T-cell (primary cell): Measurements from ENCODE around the gene COPZ2. TPM values are rescaled to one million over a fixed set of nuclear protein-coding genes. Genes with fewer than 3 reads are reported as not detected.

Experiments used
- ATAC-seq, 4 experiments: fragments of 200-7000 bp in 3 of 4; fragments of 150-1000 bp in 1 of 4; cut with Tn5 transposase; replicated peaks in 1 of 4; 1 replicate in 3 of 4; 2 replicates in 1 of 4; pipeline ENCODE4 v1.10.0; 2021; ENCODE audit warnings: moderate library complexity in 3 of 4, mild to moderate bottlenecking in 2 of 4, moderate number of reproducible peaks in 1 of 4
- CTCF ChIA-PET, 2 donors: fragments of 300-600 bp; sonication (Branson Sonifier 250); formaldehyde crosslinking; loops; one replicate each; lab custom pipeline; 2022; ENCODE audit warnings: antibody characterized with exemption in 2 of 2; lab: Charles Lee
- POLR2A ChIA-PET, 2 donors: fragments of 300-600 bp; sonication (Branson Sonifier 250); formaldehyde crosslinking; loops; one replicate each; lab custom pipeline; 2022; ENCODE audit warnings: antibody characterized with exemption in 2 of 2; lab: Charles Lee
- DNase-seq, 35 experiments: peaks; one replicate each; pipeline versions ENCODE4 v3.0.0 to v3.0.0-alpha.2; 2013 to 2023
- H3K27ac ChIP-seq: one replicate; pipeline ENCODE4 v1.5.1; 2013; ENCODE audit warnings: low read length
- H3K27me3 ChIP-seq, 2 experiments: replicated peaks in 1 of 2; 1 replicate in 1 of 2; 2 replicates in 1 of 2; pipeline versions ENCODE4 v1.6.1 to v1.7.0; 2013; ENCODE audit warnings: low read length in 1 of 2, mixed read lengths in 1 of 2; ENCODE audit not compliant: control insufficient read depth in 2 of 2, insufficient read depth in 2 of 2; ENCODE audit errors: extremely low read depth in 1 of 2
- H3K36me3 ChIP-seq, 2 donors: 1 replicate in 1 of 2; 2 replicates in 1 of 2; pipeline versions ENCODE4 v1.6.1 to v1.7.0; 2013; ENCODE audit warnings: low read length in 1 of 2; ENCODE audit not compliant: control insufficient read depth in 2 of 2, insufficient read depth in 1 of 2; ENCODE audit errors: extremely low read depth in 1 of 2
- H3K4me1 ChIP-seq, 2 experiments: 1 replicate in 1 of 2; 2 replicates in 1 of 2; pipeline versions ENCODE4 v1.6.1 to v1.7.0; 2013; ENCODE audit warnings: low read length in 2 of 2, mixed read lengths in 1 of 2; ENCODE audit not compliant: insufficient read depth in 2 of 2, control insufficient read depth in 1 of 2; ENCODE audit errors: extremely low read depth in 1 of 2
- H3K4me3 ChIP-seq, 2 donors: 1 replicate in 1 of 2; 2 replicates in 1 of 2; pipeline versions ENCODE4 v1.5.1 to v1.7.0; 2013; ENCODE audit warnings: mild to moderate bottlenecking in 2 of 2, low read length in 1 of 2, moderate library complexity in 1 of 2; ENCODE audit not compliant: control insufficient read depth in 1 of 2; ENCODE audit errors: extremely low read depth in 1 of 2
- H3K9me3 ChIP-seq: 2 replicates; pipeline ENCODE4 v1.7.0; 2013
- H3K27ac Mint-ChIP-seq, 2 donors: one replicate each; pipeline ENCODE4 v1.8.0; 2020 to 2021; ENCODE audit warnings: mild to moderate bottlenecking in 2 of 2, mixed read lengths in 2 of 2
- H3K27me3 Mint-ChIP-seq, 2 donors: one replicate each; pipeline ENCODE4 v1.8.0; 2021 to 2022; ENCODE audit warnings: mixed read lengths in 2 of 2
- H3K36me3 Mint-ChIP-seq: one replicate; pipeline ENCODE4 v1.8.0; 2021; ENCODE audit warnings: mixed read lengths
- H3K4me1 Mint-ChIP-seq, 3 donors: one replicate each; pipeline ENCODE4 v1.8.0; 2020 to 2022; ENCODE audit warnings: mixed read lengths in 3 of 3, mild to moderate bottlenecking in 1 of 3
- H3K4me3 Mint-ChIP-seq, 3 donors: one replicate each; pipeline ENCODE4 v1.8.0; 2020 to 2022; ENCODE audit warnings: mild to moderate bottlenecking in 3 of 3, mixed read lengths in 3 of 3, moderate library complexity in 3 of 3
- H3K9me3 Mint-ChIP-seq, 3 donors: one replicate each; pipeline ENCODE4 v1.8.0; 2020 to 2022; ENCODE audit warnings: mixed read lengths in 3 of 3
- WGBS: methylation state at CpG from one replicate; pipeline ENCODE4 v1.1.5; 2013; ENCODE audit warnings: missing lambda C conversion rate; ENCODE audit not compliant: insufficient coverage; 5-methylcytosine and 5-hydroxymethylcytosine counted together
- total RNA-seq, 35 experiments: library from RNA in 6 of 35; stranded (reverse) in 6 of 35; fragments of 120-200 nt in 1 of 35; gene quantifications; one replicate each; pipeline versions ENCODE4 v1.2.1 to v1.2.4 and lab custom pipeline; 2013 to 2026

COPZ2 gene
- total RNA-seq, 5 donors from 2014 or later (not counting 1 experiment from before 2014, with no cell fraction given), result 1.2 to 2.6 (median 1.9) TPM

GRCh38 chr17:48025904-48026501, 11.6 kb downstream of the COPZ2 start:
- WGBS, result 43% methylated on average over 7 of the region's 8 CpGs
- no peaks in the 10 kb centered on the region for H3K36me3 Mint-ChIP-seq
- POLR2A ChIA-PET, result no interaction called here
- peaks cover 28 to 35% (median 32%) of the 10 kb centered on the region in 3 donors for H3K4me1 Mint-ChIP-seq
- CTCF ChIA-PET, result interaction anchor here (0.5 to 2.6 kb wide), 24 partner anchors 10 to 763 kb away, joined by 3 to 37 read pairs (median 4); partner anchors contain the start of genes NFE2L1 (in 1 of the 2) and PNPO (in 1 of the 2)
- H3K4me3 Mint-ChIP-seq, result peak overlapping the region; percentile 49 to 90 (median 79)
- Histone ChIP-seq H3K9me3 (no peaks in the 10 kb centered on the region), H3K27ac (no peak overlapping the region), H3K4me1 (peaks cover 20 to 36% of the 10 kb centered on the region in 2 experiments), H3K27me3 (peaks cover 0 to 70% of the 10 kb centered on the region in 2 experiments), H3K36me3 (no peaks in the 10 kb centered on the region), H3K4me3 (peak overlapping the region in 1 of 2 donors; percentile 49)
- no peak overlapping the region for H3K27ac Mint-ChIP-seq
- peaks cover 37% of the 10 kb centered on the region in 2 donors for H3K27me3 Mint-ChIP-seq
- ATAC-seq (no peak), DNase-seq (no peak)
- no peaks in the 10 kb centered on the region for H3K9me3 Mint-ChIP-seq

GRCh38 chr17:48025040-48025903, 12.3 kb downstream of the COPZ2 start:
- no peaks in the 10 kb centered on the region for H3K36me3 ChIP-seq
- H3K4me3 ChIP-seq, result peak overlapping the region; percentile 49 to 84
- Mint-ChIP-seq H3K4me3 (peak overlapping the region; percentile 79 to 90 (median 86)), H3K9me3 (no peaks in the 10 kb centered on the region), H3K27me3 (peaks cover 32 to 34% of the 10 kb centered on the region in 2 donors), H3K36me3 (no peaks in the 10 kb centered on the region), H3K27ac (peak overlapping the region; percentile 81 to 90), H3K4me1 (peaks cover 28 to 35% (median 32%) of the 10 kb centered on the region in 3 donors)
- CTCF ChIA-PET, result interaction anchor here (0.6 to 2.6 kb wide), 20 partner anchors 11 to 764 kb away, joined by 3 to 37 read pairs (median 4); partner anchors contain the start of genes NFE2L1 (in 1 of the 2) and PNPO (in 1 of the 2)
- ATAC-seq, result peak; percentile 90 to 95 (median 92)
- no peak overlapping the region for H3K27ac ChIP-seq
- H3K9me3 ChIP-seq, result no peaks in the 10 kb centered on the region
- peaks cover 0 to 68% of the 10 kb centered on the region in 2 experiments for H3K27me3 ChIP-seq
- 0% methylated on average over 41 of the region's 56 CpGs for WGBS
- peaks cover 20 to 36% of the 10 kb centered on the region in 2 experiments for H3K4me1 ChIP-seq
- POLR2A ChIA-PET, result no interaction called here
- DNase-seq, result peak; percentile 92 to 99 (median 97)

GRCh38 chr17:48024149-48025039, 13.2 kb downstream of the COPZ2 start:
- Histone ChIP-seq H3K36me3 (no peaks in the 10 kb centered on the region), H3K9me3 (no peaks in the 10 kb centered on the region), H3K4me3 (peak overlapping the region; percentile 49 to 84), H3K27ac (peak overlapping the region; percentile 8), H3K4me1 (peaks cover 20 to 36% of the 10 kb centered on the region in 2 experiments), H3K27me3 (peaks cover 0 to 70% of the 10 kb centered on the region in 2 experiments)
- Mint-ChIP-seq H3K27ac (peak overlapping the region; percentile 81 to 90), H3K4me3 (peak overlapping the region; percentile 79 to 90 (median 86)), H3K36me3 (no peaks in the 10 kb centered on the region), H3K9me3 (no peaks in the 10 kb centered on the region), H3K27me3 (peaks cover 32 to 38% of the 10 kb centered on the region in 2 donors), H3K4me1 (peaks cover 28 to 35% (median 32%) of the 10 kb centered on the region in 3 donors)
- ChIA-PET POLR2A (interaction anchor here in 1 of 2 donors (0.7 kb wide), 1 partner anchor 11 kb away, joined by 5 read pairs; no protein-coding TSS in a partner anchor), CTCF (interaction anchor here (1.0 to 2.6 kb wide), 9 partner anchors 12 to 594 kb away, joined by 3 to 37 read pairs (median 4); partner anchors contain the start of gene NFE2L1 (in 1 of the 2))
- peak; percentile 5 to 18 (median 8) for ATAC-seq
- WGBS, result under 1% methylated on average over 32 of the region's 54 CpGs
- DNase-seq, result peak in 18 of 35 experiments; percentile 14 to 64 (median 30)

- ATAC-seq (peak in 3 of 4 experiments; percentile 5 to 16 (median 9)), DNase-seq (peak in 22 of 35 experiments; percentile 11 to 55 (median 26))
- Mint-ChIP-seq H3K4me1 (peaks cover 28 to 35% (median 32%) of the 10 kb centered on the region in 3 donors), H3K36me3 (no peaks in the 10 kb centered on the region), H3K9me3 (no peaks in the 10 kb centered on the region), H3K27ac (peak overlapping the region in 1 of 2 donors; percentile 69), H3K4me3 (peak overlapping the region; percentile 58 to 90 (median 75)), H3K27me3 (peaks cover 29 to 33% of the 10 kb centered on the region in 2 donors)
- Histone ChIP-seq H3K4me1 (peaks cover 20 to 36% of the 10 kb centered on the region in 2 experiments), H3K4me3 (peak overlapping the region; percentile 49 to 84), H3K9me3 (no peaks in the 10 kb centered on the region), H3K27me3 (peaks cover 0 to 68% of the 10 kb centered on the region in 2 experiments), H3K27ac (no peak overlapping the region), H3K36me3 (no peaks in the 10 kb centered on the region)
- CTCF ChIA-PET, result no interaction called here
- 1% methylated on average over 45 of the region's 54 CpGs for WGBS
- POLR2A ChIA-PET, result interaction anchor here in 1 of 2 donors (0.7 kb wide), 1 partner anchor 10 kb away, joined by 5 read pairs; no protein-coding TSS in a partner anchor
These were observed 14.0 kb downstream of the COPZ2 start for GRCh38 chr17:48023400-48024148.

GRCh38 chr17:48022901-48023300, 14.7 kb downstream of the COPZ2 start:
- Mint-ChIP-seq H3K9me3 (no peaks in the 10 kb centered on the region), H3K27ac (no peak overlapping the region), H3K4me1 (peaks cover 28 to 35% (median 32%) of the 10 kb centered on the region in 3 donors), H3K27me3 (peaks cover 25 to 28% of the 10 kb centered on the region in 2 donors), H3K36me3 (no peaks in the 10 kb centered on the region), H3K4me3 (peak overlapping the region in 2 of 3 donors; percentile 31 to 90)
- CTCF ChIA-PET, result no interaction called here
- POLR2A ChIA-PET, result no interaction called here
- peaks cover 20 to 36% of the 10 kb centered on the region in 2 experiments for H3K4me1 ChIP-seq
- DNase-seq (no peak), ATAC-seq (no peak)
- whole genome bisulfite sequencing, result 60% methylated on average over 2 of the region's 6 CpGs
- H3K4me3 ChIP-seq, result no peak overlapping the region
- H3K27me3 ChIP-seq, result peaks cover 0 to 62% of the 10 kb centered on the region in 2 experiments
- no peak overlapping the region for H3K27ac ChIP-seq
- no peaks in the 10 kb centered on the region for H3K36me3 ChIP-seq
- no peaks in the 10 kb centered on the region for H3K9me3 ChIP-seq
